Pancreas (tissue), 10 donors: Measurements from ENCODE around the gene PIGW. TPM values are rescaled to one million over a fixed set of nuclear protein-coding genes. Genes with fewer than 3 reads are reported as not detected.

Experiments
- ATAC-seq, 4 donors: fragments of 200-7000 bp; cut with Tn5 transposase; one replicate each; pipeline versions ENCODE4 v1.8.0 to v1.9.1; 2020; ENCODE audit warnings: mild to moderate bottlenecking in 4 of 4, moderate library complexity in 4 of 4
- DNase-seq, 6 donors: peaks; one replicate each; pipeline ENCODE4 v3.0.0-alpha.2; 2020
- FAIRE-seq: peaks from 2 replicates; lab custom pipeline; 2012; peaks lifted over from hg19 to GRCh38; lab: Jason Lieb, UNC
- H3K27ac ChIP-seq, 4 donors: fragments of 200-600 bp; sonication (generic); 1 replicate in 3 of 4; 2 replicates in 1 of 4; pipeline versions ENCODE4 v1.5.0 to v1.8.0; 2020
- H3K27me3 ChIP-seq, 4 donors: fragments of 200-600 bp; one replicate each; pipeline ENCODE4 v1.8.0; 2021
- H3K36me3 ChIP-seq, 3 donors: fragments of 200-600 bp; sonication (generic) in 1 of 3; one replicate each; pipeline versions ENCODE4 v1.5.0 to v1.8.0; 2020 to 2021
- H3K4me1 ChIP-seq, 3 donors: fragments of 200-600 bp; one replicate each; pipeline ENCODE4 v1.8.0; 2021
- H3K4me3 ChIP-seq, 4 donors: fragments of 200-600 bp; sonication (generic) in 2 of 4; one replicate each; pipeline versions ENCODE4 v1.5.0 to v1.8.0; 2020 to 2021
- H3K9me3 ChIP-seq, 4 donors: fragments of 200-600 bp; one replicate each; pipeline ENCODE4 v1.8.0; 2021
- whole genome bisulfite sequencing, 2 donors: extraction: QIAGEN DNeasy Blood & Tissue Kit; methylation state at CpG; one replicate each; pipeline ENCODE4 v1.1.7; 2013; 5-methylcytosine and 5-hydroxymethylcytosine counted together
- intact Hi-C, 3 donors: fragments of 100-400 bp; cut with DNase I; formaldehyde crosslinking; loops; one replicate each; pipeline versions ENCODE4 v1.11.1 to v1.14.2; 2022
- polyA plus RNA-seq, 2 donors: library from polyadenylated mRNA; stranded (reverse); fragments of 200-250 nt; gene quantifications; one replicate each; pipeline ENCODE4 v1.2.3, GENCODE V29; 2013
- total RNA-seq, 6 donors: library from RNA; stranded (reverse); fragmentation: NEBNext Ultra II Directional in 4 of 6; extraction: Animal tissue kit (Norgen Biotek cat#: 25700) in 4 of 6; gene quantifications; one replicate each; pipeline versions ENCODE4 v1.2.1 to v1.2.4, GENCODE V29; 2021 to 2023
- TF ChIP-seq, protein P1 (sequence below), 4 donors: fragments of 200-600 bp; sonication (generic) in 3 of 4; IDR thresholded peaks; one replicate each; pipeline versions ENCODE4 v1.5.0 to v1.8.0; 2021; ENCODE audit warnings: antibody characterized with exemption in 4 of 4
- donor health status: healthy with polysubstance abuse.
- donor health status: DM: no; HTN: no; CAD: no; lungs with moderate emphysema.
- donor health status: DM: no; HTN: no; CAD: no.
- donor health status: control.
- donor health status: control.
- donor health status: Bipolar disorder and iron deficiency.
- donor health status: DM: yes; HTN: yes; CAD: no.
- donor health status: DM: no; HTN: no; CAD: no.
- donor health status: DM: no; HTN: no; CAD: no.
- donor health status: DM: yes; HTN: yes; CAD: no.

PIGW gene
- total and polyA plus RNA-seq, 8 donors: 1.1 to 3.9 (median 2.9) TPM

DNA sequence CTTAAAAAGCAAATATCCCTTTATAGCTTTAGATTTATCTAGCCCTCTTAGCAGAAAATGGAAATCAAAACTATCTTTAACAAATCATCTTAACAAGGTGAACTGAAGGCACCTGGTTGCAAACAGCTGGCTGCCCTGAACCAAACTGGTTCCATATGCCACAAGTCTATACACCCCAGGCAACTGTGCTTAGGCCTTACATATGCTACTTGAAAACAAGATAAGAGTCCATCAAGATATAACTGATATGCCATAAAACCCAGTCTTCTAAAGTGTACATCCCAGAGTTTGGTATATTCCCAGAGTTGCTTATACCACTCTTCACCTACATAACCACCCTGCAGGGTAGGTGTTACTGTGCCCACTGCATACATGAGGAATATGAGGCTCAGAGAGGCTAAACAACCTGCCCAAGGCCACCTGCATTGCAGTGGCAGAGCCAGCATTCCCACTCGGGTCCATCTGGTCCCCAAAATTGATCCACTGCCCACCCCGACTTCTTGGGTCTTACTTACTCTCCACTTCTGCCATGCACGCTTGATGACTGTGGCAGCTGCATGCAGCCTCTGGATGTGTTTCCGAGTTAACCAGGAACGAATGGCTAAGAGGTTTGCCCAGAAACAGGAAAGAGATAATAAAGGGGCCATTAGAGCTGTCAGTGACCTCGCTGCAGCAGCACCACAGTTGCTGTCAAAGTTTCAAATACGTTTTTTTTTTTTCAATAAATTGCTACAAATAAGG lies 36.1 kb upstream of the PIGW start:
- no peak overlapping the region for H3K4me3 ChIP-seq
- peak in 1 of 6 donors; percentile 23 for DNase-seq
- no peak overlapping the region for H3K27ac ChIP-seq
- ATAC-seq: no peak
- no peaks in the 10 kb centered on the region for H3K9me3 ChIP-seq
- H3K4me1 ChIP-seq: peaks cover 0 to 4% (median 0%) of the 10 kb centered on the region in 3 donors
- peaks cover 0 to 43% (median 15%) of the 10 kb centered on the region in 3 donors for H3K36me3 ChIP-seq
- FAIRE-seq: no peak
- no peaks in the 10 kb centered on the region for H3K27me3 ChIP-seq
- intact Hi-C loops: no loop called here
- TF ChIP-seq, protein P1, sequence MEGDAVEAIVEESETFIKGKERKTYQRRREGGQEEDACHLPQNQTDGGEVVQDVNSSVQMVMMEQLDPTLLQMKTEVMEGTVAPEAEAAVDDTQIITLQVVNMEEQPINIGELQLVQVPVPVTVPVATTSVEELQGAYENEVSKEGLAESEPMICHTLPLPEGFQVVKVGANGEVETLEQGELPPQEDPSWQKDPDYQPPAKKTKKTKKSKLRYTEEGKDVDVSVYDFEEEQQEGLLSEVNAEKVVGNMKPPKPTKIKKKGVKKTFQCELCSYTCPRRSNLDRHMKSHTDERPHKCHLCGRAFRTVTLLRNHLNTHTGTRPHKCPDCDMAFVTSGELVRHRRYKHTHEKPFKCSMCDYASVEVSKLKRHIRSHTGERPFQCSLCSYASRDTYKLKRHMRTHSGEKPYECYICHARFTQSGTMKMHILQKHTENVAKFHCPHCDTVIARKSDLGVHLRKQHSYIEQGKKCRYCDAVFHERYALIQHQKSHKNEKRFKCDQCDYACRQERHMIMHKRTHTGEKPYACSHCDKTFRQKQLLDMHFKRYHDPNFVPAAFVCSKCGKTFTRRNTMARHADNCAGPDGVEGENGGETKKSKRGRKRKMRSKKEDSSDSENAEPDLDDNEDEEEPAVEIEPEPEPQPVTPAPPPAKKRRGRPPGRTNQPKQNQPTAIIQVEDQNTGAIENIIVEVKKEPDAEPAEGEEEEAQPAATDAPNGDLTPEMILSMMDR (IDR thresholded peaks at IDR 0.05): no peak
- 69 to 77% methylated on average over 7 of the region's 7 CpGs for WGBS, 2 donors

GRCh38 chr17:36500745-36501225 lies 34.0 kb upstream of the PIGW start:
- no peaks in the 10 kb centered on the region for H3K9me3 ChIP-seq
- FAIRE-seq (no peak), DNase-seq (no peak), ATAC-seq (no peak)
- H3K27ac ChIP-seq: no peak overlapping the region
- intact Hi-C loops: loop anchor here in 1 of 3 donors (5.0 kb wide), 1 partner anchor 557 kb away; no protein-coding TSS in a partner anchor
- TF ChIP-seq, protein P1 (IDR thresholded peaks at IDR 0.05): no peak
- H3K27me3 ChIP-seq: no peaks in the 10 kb centered on the region
- H3K4me3 ChIP-seq: no peak overlapping the region
- no peaks in the 10 kb centered on the region for H3K4me1 ChIP-seq
- H3K36me3 ChIP-seq: peaks cover 0 to 38% (median 11%) of the 10 kb centered on the region in 3 donors
- WGBS, 2 donors: 91 to 93% methylated on average over 14 to 15 of the region's 15 CpGs

GRCh38 chr17:36501351-36501750 lies 33.4 kb upstream of the PIGW start:
- H3K9me3 ChIP-seq: no peaks in the 10 kb centered on the region
- intact Hi-C loops: loop anchor here in 1 of 3 donors (5.0 kb wide), 1 partner anchor 556 kb away; no protein-coding TSS in a partner anchor
- peaks cover 0 to 32% (median 11%) of the 10 kb centered on the region in 3 donors for H3K36me3 ChIP-seq
- no peak for FAIRE-seq
- H3K4me3 ChIP-seq: no peak overlapping the region
- H3K27me3 ChIP-seq: no peaks in the 10 kb centered on the region
- TF ChIP-seq, protein P1 (IDR thresholded peaks at IDR 0.05): no peak
- ATAC-seq: peak in 1 of 4 donors; percentile 8
- H3K27ac ChIP-seq: no peak overlapping the region
- 91 to 100% methylated on average over 3 of the region's 3 CpGs for WGBS, 2 donors
- peak in 1 of 6 donors; percentile 34 for DNase-seq
- no peaks in the 10 kb centered on the region for H3K4me1 ChIP-seq

DNA sequence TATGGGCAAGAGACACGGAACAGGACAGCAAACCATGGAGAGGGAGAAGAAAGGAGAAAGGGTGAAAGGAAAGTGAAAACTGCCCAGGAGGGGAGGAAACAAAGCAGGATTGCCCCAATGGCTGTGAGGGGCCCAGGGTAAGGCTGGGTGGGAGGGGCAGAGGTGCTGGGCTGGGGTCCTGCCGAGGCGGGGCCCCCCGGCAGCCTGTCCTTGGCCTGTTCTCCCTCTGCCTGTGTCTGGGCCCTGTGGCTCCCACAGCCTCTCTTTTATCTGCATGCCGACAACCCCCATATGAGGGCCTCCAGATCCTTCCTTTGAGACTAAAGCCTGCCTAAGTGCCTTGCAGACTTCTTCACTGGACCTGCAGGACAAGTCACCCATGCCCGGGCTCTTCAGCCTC lies 32.8 kb upstream of the PIGW start:
- H3K9me3 ChIP-seq: no peaks in the 10 kb centered on the region
- DNase-seq (peak in 1 of 6 donors; percentile 43), FAIRE-seq (no peak), ATAC-seq (no peak)
- WGBS, 2 donors: 94 to 97% methylated on average over 6 of the region's 6 CpGs
- H3K4me1 ChIP-seq: no peaks in the 10 kb centered on the region
- H3K4me3 ChIP-seq: no peak overlapping the region
- no peak overlapping the region for H3K27ac ChIP-seq
- intact Hi-C loops: loop anchor here in 1 of 3 donors (5.0 kb wide), 1 partner anchor 555 kb away; no protein-coding TSS in a partner anchor
- TF ChIP-seq, protein P1 (IDR thresholded peaks at IDR 0.05): no peak
- peaks cover 0 to 26% (median 11%) of the 10 kb centered on the region in 3 donors for H3K36me3 ChIP-seq
- H3K27me3 ChIP-seq: no peaks in the 10 kb centered on the region
